ENCODE measurements around the gene FOLR1. TPM values are rescaled to one million over a fixed set of nuclear protein-coding genes. Genes with fewer than 3 reads are reported as not detected.
"Not testable (repeated sequence)": the region's sequence is repeated elsewhere in the genome, so short reads cannot be mapped to it uniquely, and the experiment has no call there.

Gene FOLR1
- total RNA-seq, 1 donor from 2014 or later = not detected

GRCh38 chr11:72180892-72181552 is 10.9 kb upstream of the FOLR1 start:
- not testable (repeated sequence) for ATAC-seq; DNase-seq (ENCODE audit: low spot score)

GRCh38 chr11:72181553-72181958 is 10.4 kb upstream of the FOLR1 start:
- DNase-seq (ENCODE audit: low spot score) = not testable (repeated sequence)
- peak; percentile 43 for ATAC-seq

GRCh38 chr11:72188267-72188666 is 3.7 kb upstream of the FOLR1 start:
- ATAC-seq = no peak
- DNase-seq (ENCODE audit: low spot score) = no peak

GRCh38 chr11:72189455-72190250 is 2.3 kb upstream of the FOLR1 start:
- peak; percentile 50 for ATAC-seq
- DNase-seq (ENCODE audit: low spot score) = peak; percentile 16

GRCh38 chr11:72190631-72191071 is 1.3 kb upstream of the FOLR1 start:
- no peak for ATAC-seq
- DNase-seq (ENCODE audit: low spot score) = peak; percentile 22

GRCh38 chr11:72195518-72196270 is 3.8 kb downstream of the FOLR1 start:
- ATAC-seq (no peak), DNase-seq (ENCODE audit: low spot score) (peak; percentile 26)

GRCh38 chr11:72201445-72201844 is 9.5 kb downstream of the FOLR1 start:
- ATAC-seq; DNase-seq (ENCODE audit: low spot score): not testable (repeated sequence)

GRCh38 chr11:72202571-72202970 is 10.6 kb downstream of the FOLR1 start:
- no peak for ATAC-seq
- DNase-seq (ENCODE audit: low spot score) = no peak

- DNase-seq (ENCODE audit: low spot score) (no peak), ATAC-seq (no peak)
Measured at GRCh38 chr11:72203163-72203562, 11.2 kb downstream of the FOLR1 start.

- no peak for ATAC-seq
Measured at GRCh38 chr11:72204886-72205285, 12.9 kb downstream of the FOLR1 start.

GRCh38 chr11:72206794-72207193 is 14.9 kb downstream of the FOLR1 start:
- DNase-seq (ENCODE audit: low spot score) = not testable (repeated sequence)

More at GRCh38 chr11:72204886-72205285, 12.9 kb downstream of the FOLR1 start:
- no peak for DNase-seq (ENCODE audit: low spot score)

GRCh38 chr11:72208281-72208680 is 16.3 kb downstream of the FOLR1 start:
- DNase-seq (ENCODE audit: low spot score) = no peak
- no peak for ATAC-seq

More at GRCh38 chr11:72206794-72207193, 14.9 kb downstream of the FOLR1 start:
- not testable (repeated sequence) for ATAC-seq

GRCh38 chr11:72209101-72209500 is 17.2 kb downstream of the FOLR1 start:
- ATAC-seq = no peak

GRCh38 chr11:72216638-72217037 is 24.7 kb downstream of the FOLR1 start, which contains the start of gene FOLR2:
Gene FOLR2 (plus strand): TSS chr11:72216794. CDS start chr11:72218585, 1,791 bp downstream.
- ATAC-seq (peak; percentile 16), DNase-seq (ENCODE audit: low spot score) (peak; percentile 40)

More at GRCh38 chr11:72209101-72209500, 17.2 kb downstream of the FOLR1 start:
- peak; percentile 42 for DNase-seq (ENCODE audit: low spot score)

- DNase-seq (ENCODE audit: low spot score) = peak; percentile 30
- no peak for ATAC-seq
Measured at GRCh38 chr11:72217841-72218240, 25.9 kb downstream of the FOLR1 start.

GRCh38 chr11:72218251-72218745 is 26.4 kb downstream of the FOLR1 start:
- ATAC-seq (no peak), DNase-seq (ENCODE audit: low spot score) (peak; percentile 32)

- DNase-seq (ENCODE audit: low spot score) (peak; percentile 38), ATAC-seq (no peak)
Measured at GRCh38 chr11:72220696-72221363, 28.9 kb downstream of the FOLR1 start.

GRCh38 chr11:72221386-72222075 is 29.6 kb downstream of the FOLR1 start:
- ATAC-seq (no peak), DNase-seq (ENCODE audit: low spot score) (peak; percentile 43)

- ATAC-seq (no peak), DNase-seq (ENCODE audit: low spot score) (peak; percentile 45)
Measured at GRCh38 chr11:72222106-72222891, 30.4 kb downstream of the FOLR1 start.
